GM19238 (cell line): ENCODE measurements around the gene RAP1GAP.

Source experiments
- DNase-seq: peaks from one replicate; pipeline ENCODE4 v3.0.0; 2011; ENCODE audit warnings: low spot score; ENCODE audit not compliant: insufficient read length

The RAP1GAP gene

GRCh38 chr1:21610989-21611785 is 58.0 kb downstream of the RAP1GAP start:
- DNase-seq, result no peak

DNA sequence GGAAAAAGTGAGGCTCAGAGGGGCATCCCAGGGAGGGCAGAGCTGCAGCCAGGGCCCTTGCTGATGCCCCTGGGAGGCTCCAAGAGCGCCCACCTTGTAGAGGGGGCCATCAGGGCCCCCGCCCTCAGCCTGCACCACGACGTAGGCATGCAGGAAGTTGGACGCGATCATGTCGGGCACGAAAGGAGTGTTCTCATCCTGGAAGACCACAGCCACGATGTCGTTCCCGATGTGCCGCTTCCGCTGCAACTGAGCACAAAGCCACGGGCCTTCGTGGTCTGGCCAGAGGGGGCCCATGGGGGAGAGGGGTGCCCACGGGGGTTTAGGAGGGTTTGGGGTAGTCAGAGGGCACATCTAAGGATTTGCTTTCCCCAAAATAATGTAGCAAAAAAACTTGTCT is 59.1 kb downstream of the RAP1GAP start:
- no peak for DNase-seq

DNA sequence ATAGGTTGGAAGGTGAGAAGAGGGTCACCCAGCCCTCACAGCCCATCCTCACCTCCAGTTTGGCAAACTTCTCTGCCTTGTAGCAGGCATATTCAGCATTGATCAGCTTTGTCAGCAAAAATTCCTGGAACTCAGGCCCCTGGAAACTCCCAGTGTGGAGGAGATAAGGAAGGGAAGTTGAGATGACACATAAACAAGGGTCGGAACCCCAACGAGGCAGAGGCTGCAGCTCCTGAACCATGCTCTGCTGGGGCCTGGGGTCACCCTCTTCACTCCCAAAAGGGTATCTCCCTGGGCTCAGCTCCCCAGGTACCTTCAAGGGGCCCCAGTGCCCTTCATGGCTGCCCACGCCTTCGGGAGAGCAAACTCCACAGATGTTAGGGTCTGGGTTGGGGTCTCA is 60.4 kb downstream of the RAP1GAP start:
- no peak for DNase-seq

- DNase-seq, result peak; percentile 67
Measured at GRCh38 chr1:21607549-21608529, 61.3 kb downstream of the RAP1GAP start.

DNA sequence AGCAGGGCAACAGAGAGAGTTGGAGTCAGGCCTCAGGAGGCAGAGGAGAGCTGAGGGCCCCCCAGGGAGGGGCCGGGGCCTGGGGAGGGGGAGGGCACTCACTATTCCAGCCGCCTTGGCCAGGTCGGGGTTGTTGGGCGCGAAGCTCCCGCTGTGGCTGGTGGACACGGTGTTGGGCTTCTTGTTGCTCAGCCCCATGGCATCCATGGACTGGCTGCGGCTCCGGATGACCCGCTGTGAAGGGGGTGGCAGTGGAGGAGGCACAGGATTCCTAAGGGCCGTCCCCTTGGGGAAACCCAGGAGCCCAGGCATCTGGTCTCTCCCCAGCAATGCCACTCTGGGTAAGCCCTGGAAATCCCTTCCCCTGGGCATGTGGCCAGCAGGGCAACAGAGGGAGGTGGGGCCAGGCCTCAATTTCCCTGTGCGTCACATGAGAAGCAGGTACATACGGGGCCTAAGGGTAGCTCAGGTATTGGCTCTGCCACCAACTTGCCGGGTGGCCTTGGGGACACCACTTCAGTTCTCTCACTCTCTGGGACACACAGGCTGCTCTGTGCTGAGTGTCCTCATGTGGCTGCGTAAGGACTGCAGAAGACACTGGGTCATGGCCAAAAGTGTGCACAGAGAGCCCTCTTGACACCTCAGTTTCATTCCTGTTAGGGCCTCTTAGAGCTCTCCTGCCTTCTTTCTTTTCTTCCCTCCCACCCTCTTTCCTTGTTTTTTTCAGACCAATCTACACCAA is 63.0 kb downstream of the RAP1GAP start:
- DNase-seq, result no peak

DNA sequence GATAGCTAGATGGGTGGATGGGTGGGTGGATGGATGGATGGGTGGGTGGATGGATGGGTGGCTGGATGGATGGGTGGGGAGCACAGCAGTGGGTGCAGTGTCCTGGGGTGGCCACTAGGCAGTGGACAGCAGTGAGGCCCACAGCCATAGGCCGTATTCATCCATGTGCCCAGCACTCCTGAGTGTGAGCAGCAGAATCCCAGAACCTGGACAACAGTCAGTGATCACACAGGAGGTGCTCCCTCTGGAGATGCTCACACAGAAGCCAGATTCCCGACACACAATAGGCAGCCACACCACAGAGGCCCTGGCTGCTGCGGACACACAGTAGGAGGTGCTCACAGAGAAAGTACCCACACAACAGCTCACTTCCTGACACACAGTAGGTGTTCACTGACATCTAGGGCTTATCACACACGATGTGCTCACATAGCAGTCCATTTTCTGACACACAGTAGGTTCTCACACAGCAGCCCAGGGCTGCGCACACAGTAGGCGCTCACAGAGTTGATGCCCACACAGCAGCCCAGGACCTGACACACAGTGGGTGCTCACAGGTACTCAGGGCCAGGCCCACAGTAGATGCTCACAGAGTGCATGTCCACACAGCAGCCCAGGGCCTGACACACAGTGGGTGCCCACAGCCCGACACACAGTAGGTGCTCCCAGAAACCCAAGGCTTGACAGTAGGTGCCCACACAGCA is 64.0 kb downstream of the RAP1GAP start:
- DNase-seq, result no peak

GRCh38 chr1:21604208-21604957 is 64.8 kb downstream of the RAP1GAP start:
- no peak for DNase-seq

DNA sequence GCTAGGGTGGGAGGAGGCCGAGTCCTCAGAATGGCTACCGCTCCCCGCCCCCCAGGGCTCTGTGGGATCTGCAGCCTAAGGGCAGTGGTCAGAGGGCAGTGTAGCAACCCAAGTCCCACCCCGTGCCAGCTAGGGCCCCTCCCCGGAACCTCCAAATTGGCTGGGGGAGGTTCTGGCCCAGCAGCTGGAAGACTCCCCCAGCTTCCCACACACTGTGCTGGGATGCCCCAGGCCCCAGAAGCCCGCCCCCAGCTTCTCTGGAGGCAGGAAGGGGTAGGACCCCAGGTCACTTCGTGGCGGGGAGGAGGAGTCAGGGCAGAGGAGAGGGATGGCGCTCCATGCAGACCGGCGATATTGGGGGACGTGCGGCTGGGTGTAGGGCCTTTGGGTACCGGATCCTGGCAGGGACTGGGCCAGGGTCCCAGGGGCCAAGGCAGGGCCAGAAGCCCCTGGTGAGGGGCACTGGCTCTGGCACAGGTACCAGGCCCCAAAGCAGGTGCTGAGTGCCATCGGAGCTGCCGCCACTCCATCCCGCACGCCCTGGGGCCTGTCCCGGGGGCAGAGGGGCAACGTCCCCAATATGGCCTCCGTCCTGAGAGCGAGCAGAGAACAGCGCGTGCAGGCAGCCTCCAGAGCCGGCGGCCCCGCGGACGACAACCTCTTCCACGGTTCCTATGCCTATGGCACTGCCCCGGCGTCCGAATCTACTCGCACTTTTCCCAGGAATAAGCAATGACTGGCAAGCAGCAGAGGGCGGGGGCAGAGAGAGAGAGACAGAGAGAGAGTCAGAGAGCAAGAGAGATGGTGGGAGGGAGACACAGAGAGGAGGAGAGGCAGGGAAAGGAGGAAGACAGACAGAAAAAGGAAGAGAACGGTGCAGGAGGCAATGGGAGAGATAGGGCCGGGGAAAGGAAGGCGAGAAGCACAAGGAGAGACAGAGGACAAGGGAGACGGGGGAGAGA is 65.7 kb downstream of the RAP1GAP start:
- DNase-seq, result no peak

DNA sequence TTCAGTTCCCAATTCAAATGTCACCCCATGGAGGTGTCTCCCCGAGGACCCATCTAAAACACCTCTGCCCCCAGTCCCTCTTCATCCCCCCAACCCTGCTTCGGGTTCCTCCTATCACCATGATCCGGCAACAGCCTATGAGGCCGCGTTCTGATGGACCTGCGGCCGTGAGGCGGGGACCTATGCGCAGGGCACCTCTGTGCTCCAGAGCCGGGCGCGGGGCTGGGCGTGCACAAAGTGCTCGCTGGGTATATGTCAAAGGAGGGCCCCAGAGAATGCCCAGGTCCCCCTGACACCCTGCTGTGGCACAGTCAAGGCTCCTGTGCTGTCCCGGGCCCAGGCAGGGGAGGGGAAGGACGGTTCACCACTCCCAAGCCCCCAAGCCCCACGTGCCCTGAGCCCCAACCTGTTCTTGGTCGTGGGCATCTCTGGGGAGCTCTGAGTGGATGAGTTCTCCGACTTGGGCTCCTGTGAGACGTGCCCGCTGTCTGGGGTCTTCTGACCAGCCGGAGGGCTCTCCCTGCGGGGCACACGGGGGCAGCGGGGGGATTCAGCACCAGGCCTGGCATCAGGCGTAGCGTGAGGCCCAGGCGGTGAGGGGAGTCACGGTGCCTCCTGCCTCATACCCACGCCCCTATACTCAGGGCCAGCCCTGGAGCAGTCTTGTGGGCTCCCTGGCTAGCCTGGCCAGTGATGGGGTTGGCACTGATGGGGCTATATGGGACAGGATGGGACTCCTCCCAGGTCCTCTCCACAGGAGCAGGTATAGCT is 67.7 kb downstream of the RAP1GAP start:
- DNase-seq, result no peak

GRCh38 chr1:21599402-21599801 is 69.8 kb downstream of the RAP1GAP start:
- DNase-seq, result no peak

- DNase-seq, result no peak
Measured at GRCh38 chr1:21598904-21599303, 70.3 kb downstream of the RAP1GAP start.

DNA sequence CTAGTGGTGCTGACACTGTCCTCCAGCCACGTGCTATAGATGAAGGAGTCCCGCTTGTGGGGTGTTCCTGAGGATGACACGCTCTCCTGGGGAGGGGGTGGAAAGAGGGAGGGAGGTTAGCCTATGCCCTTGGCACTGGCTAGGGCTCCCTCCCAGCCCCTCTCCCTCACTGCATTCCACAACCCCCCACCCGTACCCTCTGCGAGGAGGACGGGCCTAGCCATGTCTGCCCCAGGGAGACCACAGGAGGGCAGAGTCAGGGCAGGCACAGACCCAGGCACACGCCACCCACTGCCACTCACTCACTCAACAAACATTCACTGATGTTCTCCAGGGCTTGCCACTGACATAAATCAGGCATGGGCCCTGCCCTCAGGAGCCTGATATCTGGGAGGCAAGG is 70.7 kb downstream of the RAP1GAP start:
- no peak for DNase-seq

DNA sequence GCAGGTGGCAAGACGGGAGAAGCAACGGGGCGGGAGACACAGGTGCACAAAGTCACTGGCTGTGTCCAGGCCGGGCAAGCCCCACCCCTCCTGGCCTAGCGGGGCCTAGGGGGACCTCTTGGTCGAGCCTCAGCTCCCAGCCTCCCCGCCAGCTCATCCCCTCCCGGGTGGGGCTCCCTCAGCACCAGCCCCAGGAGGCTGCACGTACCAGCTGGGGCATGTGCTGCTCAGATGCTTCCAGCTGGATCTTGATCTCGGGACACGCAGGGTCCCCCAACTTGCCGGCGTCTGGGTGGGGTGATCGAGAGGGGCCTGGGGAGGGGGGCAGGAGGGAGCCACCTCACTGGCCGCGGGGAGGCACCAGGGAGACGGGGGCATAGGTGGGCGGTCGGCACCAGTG is 71.4 kb downstream of the RAP1GAP start:
- DNase-seq, result no peak

DNA sequence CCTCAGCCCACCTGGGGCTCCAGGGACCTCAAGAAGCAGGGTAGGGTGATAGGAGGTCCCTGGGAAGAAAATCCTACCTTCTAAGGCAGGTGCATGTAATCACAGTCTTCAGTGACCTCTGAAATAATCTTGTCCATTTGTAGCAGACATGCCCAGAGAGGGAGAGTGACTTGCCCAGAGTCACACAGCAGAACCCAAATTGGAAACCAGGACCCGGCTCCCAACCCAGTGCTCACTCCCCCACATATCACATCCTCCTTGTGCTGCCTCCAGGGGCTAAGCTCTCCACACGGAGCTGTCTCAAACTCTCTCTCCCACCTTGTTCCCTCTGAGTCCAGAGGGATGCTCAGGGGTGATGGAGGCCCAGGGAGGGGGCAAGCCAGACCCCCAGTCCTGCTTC is 72.5 kb downstream of the RAP1GAP start:
- no peak for DNase-seq

DNA sequence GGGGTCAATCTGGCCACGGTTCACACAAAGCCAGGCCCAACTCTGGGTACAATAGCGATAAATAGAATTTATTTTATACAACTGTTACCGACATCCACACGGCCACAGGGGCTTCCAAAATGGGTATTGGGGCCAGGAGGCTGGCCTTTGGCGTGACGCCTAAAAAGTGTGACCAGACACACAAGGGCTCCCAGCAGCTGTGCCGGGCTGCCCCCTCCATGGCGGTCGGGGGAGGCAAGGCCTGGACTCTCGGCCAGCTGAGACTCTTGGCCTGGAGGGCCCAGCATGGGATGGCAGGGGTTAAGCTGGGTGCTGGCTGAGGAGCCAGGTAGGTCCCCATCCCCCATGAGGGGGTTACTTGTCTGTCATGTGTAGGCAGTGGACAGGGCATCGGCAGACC is 73.0 kb downstream of the RAP1GAP start:
- DNase-seq, result no peak

DNA sequence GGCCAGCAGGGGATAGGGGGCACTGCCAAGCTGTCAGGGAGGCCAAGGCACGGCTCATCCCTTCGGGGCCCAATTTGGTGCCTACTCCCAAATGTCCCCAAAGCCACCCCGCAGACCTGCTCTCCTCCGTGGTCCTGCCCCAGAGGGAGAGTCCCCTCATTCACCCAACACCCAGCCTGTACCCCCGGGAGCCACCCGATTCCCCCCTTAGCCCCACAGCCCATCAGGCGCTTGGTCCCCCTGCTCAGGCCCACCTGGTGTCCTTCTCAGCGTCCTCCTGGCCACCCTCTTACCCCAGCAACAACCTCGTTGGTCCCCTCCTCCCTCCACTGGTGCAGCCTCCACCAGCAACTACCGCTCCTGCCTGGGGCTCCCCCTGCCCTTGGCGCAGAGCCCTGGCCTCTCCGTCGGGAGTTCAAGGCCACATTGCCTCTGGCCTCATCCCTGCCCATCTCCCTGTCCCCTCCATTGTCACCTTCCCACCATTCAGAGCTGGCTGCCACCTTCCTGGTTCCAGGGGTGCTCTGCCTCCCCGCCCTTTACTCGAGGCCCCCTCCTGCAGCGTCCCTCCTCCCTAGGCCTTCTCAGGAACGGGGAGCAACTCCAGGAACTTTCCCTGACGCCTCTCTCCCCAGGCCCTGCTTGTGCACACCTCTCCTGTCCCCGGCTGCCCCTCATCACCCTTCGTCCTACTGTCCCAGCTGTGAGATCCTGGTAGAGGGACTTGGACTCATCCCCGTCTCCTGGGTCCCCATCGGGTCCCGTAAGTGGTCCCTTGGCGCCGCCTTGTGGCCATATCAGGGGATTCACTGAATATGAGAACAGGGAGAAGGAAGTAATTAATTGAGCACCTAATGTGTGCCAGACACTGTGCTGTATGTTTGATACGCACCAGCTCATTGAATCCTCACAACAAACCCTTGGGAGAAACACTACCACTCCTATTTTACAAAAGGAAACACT is 73.9 kb downstream of the RAP1GAP start:
- peak; percentile 51 for DNase-seq

GRCh38 chr1:21594501-21594900 is 74.7 kb downstream of the RAP1GAP start:
- DNase-seq, result no peak
